HCT116 (cell line): ENCODE data around the gene SRGAP3. TPM values are rescaled to one million over a fixed set of nuclear protein-coding genes. Genes with fewer than 3 reads are reported as not detected.

Source experiments
- ATAC-seq: fragments of 200-7000 bp; cut with Tn5 transposase; 2 replicates; pipeline ENCODE4 v1.9.1; 2020; ENCODE audit warnings: mild to moderate bottlenecking, moderate library complexity
- BruUV-seq: library from RNA; stranded (reverse); fragments of 400-500 nt; replicated peaks from 2 replicates; lab custom pipeline; 2021; lab: Mats Ljungman, UMichigan
- CTCF ChIA-PET: fragments of 300-600 bp; sonication (Branson Sonifier 250); formaldehyde crosslinking; loops from one replicate; lab custom pipeline; 2021; ENCODE audit warnings: antibody characterized with exemption; lab: Charles Lee
- POLR2A ChIA-PET: fragments of 300-600, 350-600 bp; sonication (Branson Sonifier 250); formaldehyde crosslinking; loops from one replicate; lab custom pipeline; 2021; ENCODE audit warnings: antibody characterized with exemption; lab: Charles Lee
- RAD21 ChIA-PET, 2 experiments: fragments of 300-600 bp; sonication (Branson Sonifier 250); formaldehyde crosslinking; loops; one replicate each; lab custom pipeline; 2023; ENCODE audit warnings: low total read pairs in 2 of 2; ENCODE audit not compliant: uncharacterized antibody in 2 of 2, unreplicated experiment in 2 of 2, low non-redundant PET in 1 of 2; lab: Charles Lee
- DNase-seq: peaks from one replicate; pipeline ENCODE4 v3.0.0-alpha.2; 2010; ENCODE audit warnings: low read depth, low spot score
- H2AFZ ChIP-seq: fragments of 200-600 bp; shearing (Covaris generic), sonication (generic); 2 replicates; pipeline ENCODE4 v1.6.1; 2017; ENCODE audit warnings: low read depth, mixed run types, mixed read lengths, antibody characterized with exemption, low read length; ENCODE audit not compliant: poor library complexity, severe bottlenecking
- H3K27ac ChIP-seq: 2 replicates; pipeline ENCODE4 v1.5.1; 2012; ENCODE audit warnings: low read depth, low read length
- H3K27me3 ChIP-seq: fragments of 200-600 bp; sonication (generic); 2 replicates; pipeline ENCODE4 v1.6.1; 2016; ENCODE audit warnings: mixed run types, low read length, mixed read lengths; ENCODE audit not compliant: insufficient read depth
- H3K36me3 ChIP-seq, 2 experiments: fragments of 200-500 bp in 1 of 2; fragments of 200-600 bp in 1 of 2; sonication (Bioruptor generic) in 1 of 2; sonication (generic) in 1 of 2; 2 replicates each; pipeline versions ENCODE4 v1.5.1 to v1.6.1; 2014 to 2016; ENCODE audit warnings: low read length in 2 of 2, inconsistent platforms in 1 of 2, mixed read lengths in 1 of 2, mixed run types in 1 of 2; ENCODE audit not compliant: insufficient read depth in 2 of 2, control insufficient read depth in 1 of 2
- H3K4me1 ChIP-seq, 2 experiments: fragments of 200-600 bp in 1 of 2; sonication (generic) in 1 of 2; 2 replicates each; pipeline versions ENCODE4 v1.5.1 to v1.6.1; 2012 to 2017; ENCODE audit warnings: low read length in 2 of 2, inconsistent platforms in 1 of 2, mild to moderate bottlenecking in 1 of 2, mixed read lengths in 1 of 2, mixed run types in 1 of 2, moderate library complexity in 1 of 2; ENCODE audit not compliant: insufficient read depth in 2 of 2, control insufficient read depth in 1 of 2
- H3K4me2 ChIP-seq: fragments of 200-600 bp; sonication (generic); 2 replicates; pipeline ENCODE4 v1.6.1; 2017; ENCODE audit warnings: mixed run types, low read length, mixed read lengths
- H3K4me3 ChIP-seq, 2 experiments: fragments of 200-600 bp in 1 of 2; sonication (generic) in 1 of 2; replicated peaks in 1 of 2; 2 replicates each; pipeline ENCODE4 v1.5.1; 2011 to 2016; ENCODE audit warnings: low read length in 2 of 2, control low read depth in 1 of 2, low read depth in 1 of 2, mild to moderate bottlenecking in 1 of 2, mixed read lengths in 1 of 2, mixed run types in 1 of 2
- H3K79me2 ChIP-seq: fragments of 200-600 bp; sonication (generic); 2 replicates; pipeline ENCODE4 v1.6.1; 2017; ENCODE audit warnings: mild to moderate bottlenecking, mixed run types, low read length, moderate library complexity, mixed read lengths; ENCODE audit not compliant: insufficient read depth
- H3K9ac ChIP-seq: fragments of 200-600 bp; sonication (generic); 2 replicates; pipeline ENCODE4 v1.6.1; 2016; ENCODE audit warnings: low read length, mixed read lengths
- H3K9me2 ChIP-seq: fragments of 200-600 bp; sonication (generic), shearing (Covaris generic); 2 replicates; pipeline ENCODE4 v1.6.1; 2017; ENCODE audit warnings: mixed run types, mild to moderate bottlenecking, moderate library complexity; ENCODE audit not compliant: insufficient read depth
- H3K9me3 ChIP-seq, 2 experiments: fragments of 200-500 bp in 1 of 2; fragments of 200-600 bp in 1 of 2; sonication (Bioruptor generic) in 1 of 2; sonication (generic) in 1 of 2; 2 replicates each; pipeline ENCODE4 v1.6.1; 2014 to 2017; ENCODE audit warnings: low read length in 2 of 2, mixed read lengths in 2 of 2, inconsistent platforms in 1 of 2, low read depth in 1 of 2, mild to moderate bottlenecking in 1 of 2, mixed run types in 1 of 2, moderate library complexity in 1 of 2; ENCODE audit not compliant: control insufficient read depth in 1 of 2, insufficient read depth in 1 of 2
- H4K20me1 ChIP-seq: fragments of 200-600 bp; sonication (generic), shearing (Covaris generic); 2 replicates; pipeline ENCODE4 v1.6.1; 2017; ENCODE audit warnings: mixed run types, mild to moderate bottlenecking, moderate library complexity; ENCODE audit not compliant: insufficient read depth
- CBX3 ChIP-seq: IDR thresholded peaks from 2 replicates; pipeline ENCODE4 v1.6.1; 2012; ENCODE audit warnings: low read depth
- EGR1 ChIP-seq: IDR thresholded peaks from 2 replicates; pipeline ENCODE4 v1.6.1; 2012; ENCODE audit warnings: low read depth
- ELF1 ChIP-seq: IDR thresholded peaks from 2 replicates; pipeline ENCODE4 v1.6.1; 2012; ENCODE audit warnings: low read depth, borderline replicate concordance
- JUND ChIP-seq: IDR thresholded peaks from 2 replicates; pipeline ENCODE4 v1.6.1; 2012
- POLR2A ChIP-seq: IDR thresholded peaks from 2 replicates; pipeline ENCODE4 v1.7.0; 2011; ENCODE audit warnings: borderline replicate concordance; ENCODE audit not compliant: insufficient read depth, insufficient read length; ENCODE audit errors: extremely low read depth
- RAD21 ChIP-seq: IDR thresholded peaks from 2 replicates; pipeline ENCODE4 v1.6.1; 2012; ENCODE audit warnings: low read depth, mild to moderate bottlenecking
- REST ChIP-seq: IDR thresholded peaks from 2 replicates; pipeline ENCODE4 v1.6.1; 2012; ENCODE audit warnings: low read depth
- SIN3A ChIP-seq: IDR thresholded peaks from 2 replicates; pipeline ENCODE4 v1.6.1; 2012; ENCODE audit warnings: low read depth
- SP1 ChIP-seq: IDR thresholded peaks from 2 replicates; pipeline ENCODE4 v1.6.1; 2012; ENCODE audit warnings: low read depth
- TCF7L2 ChIP-seq: IDR thresholded peaks from 2 replicates; pipeline ENCODE4 v1.7.0; 2011; ENCODE audit warnings: borderline replicate concordance, inconsistent platforms; ENCODE audit not compliant: insufficient read depth, insufficient read length; ENCODE audit errors: extremely low read depth
- YY1 ChIP-seq: IDR thresholded peaks from 2 replicates; pipeline ENCODE4 v1.6.1; 2011; ENCODE audit warnings: low read length, low read depth, moderate library complexity, mild to moderate bottlenecking; ENCODE audit not compliant: insufficient replicate concordance; ENCODE audit errors: extremely low read depth
- ZNF274 ChIP-seq: fragments of 200-500 bp; sonication (Bioruptor generic); IDR thresholded peaks from 2 replicates; pipeline ENCODE4 v1.6.1; 2014; ENCODE audit warnings: mild to moderate bottlenecking, low read depth, low read length, inconsistent platforms
- intact Hi-C: fragments of 100-400 bp; cut with micrococcal nuclease; formaldehyde crosslinking; loops from 2 replicates; pipeline ENCODE4 v1.10.0; 2022
- total RNA-seq: library from RNA; stranded (reverse); gene quantifications from one replicate; pipeline ENCODE4 v1.2.1, GENCODE V29; 2021; ENCODE audit not compliant: unreplicated experiment
- TF ChIP-seq, protein P1 (sequence below): IDR thresholded peaks from 2 replicates; pipeline ENCODE4 v1.6.1; 2011; ENCODE audit warnings: mild to moderate bottlenecking, low read length, moderate library complexity; ENCODE audit not compliant: insufficient replicate concordance; ENCODE audit errors: extremely low read depth

The SRGAP3 gene
- total RNA-seq, 1 experiment from 2014 or later: 8.3 TPM

GRCh38 chr3:9118222-9118621 is 131.2 kb downstream of the SRGAP3 start:
- RAD21 ChIA-PET: no interaction called here
- DNase-seq (no peak), ATAC-seq (no peak)
- Histone ChIP-seq H3K36me3 (no peaks in the 10 kb centered on the region), H3K27ac (no peak overlapping the region), H3K4me2 (no peak overlapping the region), H3K9me2 (no peaks in the 10 kb centered on the region), H2AFZ (no peak overlapping the region), H3K9me3 (no peaks in the 10 kb centered on the region), H3K9ac (no peak overlapping the region), H3K4me1 (no peaks in the 10 kb centered on the region), H4K20me1 (no peaks in the 10 kb centered on the region), H3K4me3 (no peak overlapping the region), H3K79me2 (no peaks in the 10 kb centered on the region), H3K27me3 (no peaks in the 10 kb centered on the region)
- CTCF ChIA-PET: no interaction called here
- no TSS peak for BruUV-seq
- POLR2A ChIA-PET: no interaction called here
- intact Hi-C loops: no loop called here
- no peak for TF ChIP-seq ZNF274
- TF ChIP-seq YY1: no peak
- TF ChIP-seq, protein P1, sequence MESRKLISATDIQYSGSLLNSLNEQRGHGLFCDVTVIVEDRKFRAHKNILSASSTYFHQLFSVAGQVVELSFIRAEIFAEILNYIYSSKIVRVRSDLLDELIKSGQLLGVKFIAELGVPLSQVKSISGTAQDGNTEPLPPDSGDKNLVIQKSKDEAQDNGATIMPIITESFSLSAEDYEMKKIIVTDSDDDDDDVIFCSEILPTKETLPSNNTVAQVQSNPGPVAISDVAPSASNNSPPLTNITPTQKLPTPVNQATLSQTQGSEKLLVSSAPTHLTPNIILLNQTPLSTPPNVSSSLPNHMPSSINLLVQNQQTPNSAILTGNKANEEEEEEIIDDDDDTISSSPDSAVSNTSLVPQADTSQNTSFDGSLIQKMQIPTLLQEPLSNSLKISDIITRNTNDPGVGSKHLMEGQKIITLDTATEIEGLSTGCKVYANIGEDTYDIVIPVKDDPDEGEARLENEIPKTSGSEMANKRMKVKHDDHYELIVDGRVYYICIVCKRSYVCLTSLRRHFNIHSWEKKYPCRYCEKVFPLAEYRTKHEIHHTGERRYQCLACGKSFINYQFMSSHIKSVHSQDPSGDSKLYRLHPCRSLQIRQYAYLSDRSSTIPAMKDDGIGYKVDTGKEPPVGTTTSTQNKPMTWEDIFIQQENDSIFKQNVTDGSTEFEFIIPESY: no peak
- TF ChIP-seq TCF7L2: no peak
- TF ChIP-seq ELF1: no peak
- TF ChIP-seq RAD21: no peak
- no peak for TF ChIP-seq JUND

DNA sequence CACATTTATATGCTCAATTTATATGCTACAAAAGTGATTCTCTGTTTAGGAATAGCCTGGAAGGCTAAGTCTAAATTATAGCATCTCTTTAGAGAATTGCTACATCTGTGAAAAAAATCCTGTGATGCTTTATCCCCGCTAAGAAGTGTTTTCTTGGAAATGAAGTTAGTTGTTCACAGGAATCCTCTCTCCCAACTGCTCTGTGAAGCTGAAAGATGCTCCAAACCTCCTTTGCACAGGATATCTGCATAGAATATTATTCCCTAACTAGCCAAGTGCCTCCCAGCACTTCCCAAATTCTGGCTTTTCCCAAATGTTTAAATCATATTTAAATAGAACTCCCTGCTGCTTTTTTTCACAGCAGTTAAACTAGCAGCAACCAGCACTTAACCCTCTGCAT is 132.2 kb downstream of the SRGAP3 start:
- H3K9me3 ChIP-seq: no peaks in the 10 kb centered on the region
- H2AFZ ChIP-seq: no peak overlapping the region
- ChIA-PET POLR2A (no interaction called here), RAD21 (no interaction called here), CTCF (no interaction called here)
- no peaks in the 10 kb centered on the region for H4K20me1 ChIP-seq
- no peak overlapping the region for H3K4me3 ChIP-seq
- no peak overlapping the region for H3K4me2 ChIP-seq
- H3K79me2 ChIP-seq: no peaks in the 10 kb centered on the region
- intact Hi-C loops: no loop called here
- H3K9ac ChIP-seq: no peak overlapping the region
- no peaks in the 10 kb centered on the region for H3K27me3 ChIP-seq
- DNase-seq (no peak), ATAC-seq (no peak)
- no peaks in the 10 kb centered on the region for H3K9me2 ChIP-seq
- H3K27ac ChIP-seq: no peak overlapping the region
- no peaks in the 10 kb centered on the region for H3K36me3 ChIP-seq
- H3K4me1 ChIP-seq: no peaks in the 10 kb centered on the region
- no TSS peak for BruUV-seq
- no peak for TF ChIP-seq REST
- TF ChIP-seq CBX3: no peak
- TF ChIP-seq SP1: no peak
- no peak for TF ChIP-seq SIN3A
- TF ChIP-seq YY1: no peak
- no peak for TF ChIP-seq POLR2A
- no peak for TF ChIP-seq EGR1
- no peak for TF ChIP-seq JUND
- TF ChIP-seq, protein P1: no peak
